ENCODE data around the gene NKTR.

- TF ChIP-seq CTCF (IDR thresholded peaks at IDR 0.05) (no peak), POLR2A (IDR thresholded peaks at IDR 0.05) (no peak)
These were observed 89.0 kb downstream of the NKTR start for GRCh38 chr3:42689421-42690014.

All from testis (tissue), 2 donors.